Right lobe of liver (tissue), 6 donors: ENCODE results near the gene MFAP4. TPM values are rescaled to one million over a fixed set of nuclear protein-coding genes. Genes with fewer than 3 reads are reported as not detected.

Experiments used
- ATAC-seq, 4 donors: fragments of 200-7000 bp; cut with Tn5 transposase; one replicate each; pipeline ENCODE4 v1.9.1; 2020; ENCODE audit warnings: mild to moderate bottlenecking in 4 of 4, moderate library complexity in 4 of 4
- DNase-seq, 3 donors: peaks; one replicate each; pipeline ENCODE4 v3.0.0-alpha.2; 2020
- H3K27ac ChIP-seq, 3 donors: fragments of 200-600 bp; one replicate each; pipeline ENCODE4 v1.8.0; 2022
- H3K27me3 ChIP-seq, 2 donors: fragments of 200-600 bp; one replicate each; pipeline ENCODE4 v1.8.0; 2022
- H3K36me3 ChIP-seq, 4 donors: fragments of 200-600 bp; sonication (generic) in 1 of 4; one replicate each; pipeline versions ENCODE4 v1.5.1 to v1.8.0; 2017 to 2022; ENCODE audit warnings: control low read depth in 1 of 4
- H3K4me1 ChIP-seq, 4 donors: fragments of 200-600 bp; sonication (generic) in 1 of 4; one replicate each; pipeline versions ENCODE4 v1.5.1 to v1.8.0; 2017 to 2022; ENCODE audit warnings: control low read depth in 1 of 4
- H3K4me3 ChIP-seq, 3 donors: fragments of 200-600 bp; one replicate each; pipeline ENCODE4 v1.8.0; 2022
- H3K9me3 ChIP-seq, 4 donors: fragments of 200-600 bp; sonication (generic) in 1 of 4; one replicate each; pipeline versions ENCODE4 v1.5.1 to v1.8.0; 2017 to 2022; ENCODE audit warnings: control low read depth in 1 of 4
- CTCF ChIP-seq, 4 donors: fragments of 200-600 bp in 3 of 4; fragments of 450-650 bp in 1 of 4; IDR thresholded peaks; one replicate each; pipeline versions ENCODE4 v1.5.1 to v1.8.0; 2016 to 2022; ENCODE audit warnings: antibody characterized with exemption in 4 of 4, mild to moderate bottlenecking in 2 of 4
- POLR2A ChIP-seq: fragments of 450-650 bp; IDR thresholded peaks from one replicate; pipeline ENCODE4 v1.6.1; 2017; ENCODE audit warnings: antibody characterized with exemption, mild to moderate bottlenecking
- WGBS: methylation state at CpG from one replicate; pipeline ENCODE4 v1.1.6; 2018; ENCODE audit warnings: low coverage, low lambda C conversion rate; ENCODE audit not compliant: insufficient coverage; ENCODE audit errors: missing lambda C conversion rate; 5-methylcytosine and 5-hydroxymethylcytosine counted together
- intact Hi-C, 2 donors: fragments of 100-400 bp; cut with DNase I; formaldehyde crosslinking; loops; one replicate each; pipeline versions ENCODE4 v1.11.2 to v1.14.1; 2022
- total RNA-seq, 6 experiments: library from RNA; depleted of rRNA in 2 of 6; stranded (reverse); fragments of >200 nt in 2 of 6; fragmentation: NEBNext Ultra II Directional in 3 of 6; extraction: Animal tissue kit (Norgen Biotek cat#: 25700) in 3 of 6; gene quantifications; one replicate each; pipeline versions ENCODE4 v1.1.0 to v1.2.4, GENCODE V29; 2016 to 2023
- donor health status: DM: no; HTN: yes; CAD: no.
- donor health status: DM: no; HTN: no; CAD: no.
- donor health status: DM: no; HTN: no; CAD: no.
- donor health status: DM: no; HTN: yes; CAD: no.
- donor health status: DM: no; HTN: yes; CAD: no.

The MFAP4 gene
- total RNA-seq, 6 experiments from 2014 or later: 2.3 to 12.0 (median 6.5) TPM

GRCh38 chr17:19409066-19409465 lies 22.1 kb upstream of the MFAP4 start:
- TF ChIP-seq POLR2A: no peak
- no peak for TF ChIP-seq CTCF (IDR thresholded peaks at IDR 0.05)
- no peak for ATAC-seq
- H3K27ac ChIP-seq: no peak overlapping the region
- H3K27me3 ChIP-seq: no peaks in the 10 kb centered on the region
- H3K4me3 ChIP-seq: no peak overlapping the region
- no peaks in the 10 kb centered on the region for H3K36me3 ChIP-seq
- intact Hi-C loops: no loop called here
- WGBS: 80% methylated on average over 2 of the region's 3 CpGs
- no peak for DNase-seq
- no peaks in the 10 kb centered on the region for H3K9me3 ChIP-seq
- no peaks in the 10 kb centered on the region for H3K4me1 ChIP-seq

DNA sequence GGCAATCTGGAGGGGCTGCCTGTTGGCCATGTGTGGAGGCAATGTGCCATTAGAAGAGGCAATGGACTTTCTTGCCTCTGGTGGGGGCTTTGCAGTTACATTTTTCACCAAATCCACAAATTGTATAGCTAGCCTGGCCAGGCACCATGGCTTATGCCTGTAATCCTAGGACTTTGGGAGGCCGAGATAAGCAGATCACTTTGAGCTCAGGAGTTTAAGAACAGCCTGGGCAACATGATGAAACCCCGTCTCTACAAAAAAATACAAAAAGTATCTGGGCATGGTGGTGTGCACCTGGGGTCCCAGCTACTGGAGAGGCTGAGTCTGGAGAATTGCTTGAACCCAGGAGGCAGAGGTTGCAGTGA lies 21.3 kb upstream of the MFAP4 start:
- no peak for ATAC-seq
- H3K27me3 ChIP-seq: no peaks in the 10 kb centered on the region
- no peaks in the 10 kb centered on the region for H3K36me3 ChIP-seq
- no peaks in the 10 kb centered on the region for H3K4me1 ChIP-seq
- WGBS: 100% methylated on average over 1 of the region's 2 CpGs
- intact Hi-C loops: no loop called here
- TF ChIP-seq CTCF (IDR thresholded peaks at IDR 0.05) (no peak), POLR2A (no peak)
- H3K9me3 ChIP-seq: no peaks in the 10 kb centered on the region
- DNase-seq: no peak
- no peak overlapping the region for H3K4me3 ChIP-seq
- no peak overlapping the region for H3K27ac ChIP-seq

GRCh38 chr17:19407601-19408345 lies 20.8 kb upstream of the MFAP4 start:
- WGBS: 100% methylated on average over 7 of the region's 10 CpGs
- Histone ChIP-seq H3K4me3 (no peak overlapping the region), H3K27me3 (no peaks in the 10 kb centered on the region), H3K27ac (no peak overlapping the region), H3K9me3 (no peaks in the 10 kb centered on the region), H3K4me1 (no peaks in the 10 kb centered on the region), H3K36me3 (no peaks in the 10 kb centered on the region)
- DNase-seq (no peak), ATAC-seq (no peak)
- TF ChIP-seq POLR2A (no peak), CTCF (IDR thresholded peaks at IDR 0.05) (no peak)
- intact Hi-C loops: no loop called here

- no peaks in the 10 kb centered on the region for H3K9me3 ChIP-seq
- H3K27ac ChIP-seq: no peak overlapping the region
- intact Hi-C loops: no loop called here
- no peak for DNase-seq
- H3K36me3 ChIP-seq: no peaks in the 10 kb centered on the region
- TF ChIP-seq CTCF (IDR thresholded peaks at IDR 0.05): no peak
- no peak for TF ChIP-seq POLR2A
- no peak overlapping the region for H3K4me3 ChIP-seq
- no peaks in the 10 kb centered on the region for H3K27me3 ChIP-seq
- WGBS: 80% methylated on average over 1 of the region's 5 CpGs
- H3K4me1 ChIP-seq: no peaks in the 10 kb centered on the region
- no peak for ATAC-seq
These were observed 18.1 kb upstream of the MFAP4 start for GRCh38 chr17:19405114-19405513.
